ENCODE data around the gene GRM7. TPM values are rescaled to one million over a fixed set of nuclear protein-coding genes. Genes with fewer than 3 reads are reported as not detected.

GRM7 gene
- total and polyA plus RNA-seq, 2 donors (not counting 1 experiment from before 2014, with no cell fraction given): not detected

GRCh38 chr3:7322957-7323669 is 462.2 kb downstream of the GRM7 start:
- H3K27me3 ChIP-seq (replicated peaks in 1 of 4; ENCODE audit: control extremely low read depth in 1 of 4, control insufficient read depth in 3 of 4, insufficient read depth in 4 of 4, low read length in 3 of 4): no peaks in the 10 kb centered on the region
- TF ChIP-seq, protein P1, sequence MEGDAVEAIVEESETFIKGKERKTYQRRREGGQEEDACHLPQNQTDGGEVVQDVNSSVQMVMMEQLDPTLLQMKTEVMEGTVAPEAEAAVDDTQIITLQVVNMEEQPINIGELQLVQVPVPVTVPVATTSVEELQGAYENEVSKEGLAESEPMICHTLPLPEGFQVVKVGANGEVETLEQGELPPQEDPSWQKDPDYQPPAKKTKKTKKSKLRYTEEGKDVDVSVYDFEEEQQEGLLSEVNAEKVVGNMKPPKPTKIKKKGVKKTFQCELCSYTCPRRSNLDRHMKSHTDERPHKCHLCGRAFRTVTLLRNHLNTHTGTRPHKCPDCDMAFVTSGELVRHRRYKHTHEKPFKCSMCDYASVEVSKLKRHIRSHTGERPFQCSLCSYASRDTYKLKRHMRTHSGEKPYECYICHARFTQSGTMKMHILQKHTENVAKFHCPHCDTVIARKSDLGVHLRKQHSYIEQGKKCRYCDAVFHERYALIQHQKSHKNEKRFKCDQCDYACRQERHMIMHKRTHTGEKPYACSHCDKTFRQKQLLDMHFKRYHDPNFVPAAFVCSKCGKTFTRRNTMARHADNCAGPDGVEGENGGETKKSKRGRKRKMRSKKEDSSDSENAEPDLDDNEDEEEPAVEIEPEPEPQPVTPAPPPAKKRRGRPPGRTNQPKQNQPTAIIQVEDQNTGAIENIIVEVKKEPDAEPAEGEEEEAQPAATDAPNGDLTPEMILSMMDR (IDR thresholded peaks at IDR 0.05): no peak
- no peak for TF ChIP-seq EZH2 (IDR thresholded peaks at IDR 0.05; ENCODE audit: borderline replicate concordance, insufficient read depth, low read depth, low read length, poor library complexity, severe bottlenecking)
- CTCF ChIA-PET: no interaction called here

DNA sequence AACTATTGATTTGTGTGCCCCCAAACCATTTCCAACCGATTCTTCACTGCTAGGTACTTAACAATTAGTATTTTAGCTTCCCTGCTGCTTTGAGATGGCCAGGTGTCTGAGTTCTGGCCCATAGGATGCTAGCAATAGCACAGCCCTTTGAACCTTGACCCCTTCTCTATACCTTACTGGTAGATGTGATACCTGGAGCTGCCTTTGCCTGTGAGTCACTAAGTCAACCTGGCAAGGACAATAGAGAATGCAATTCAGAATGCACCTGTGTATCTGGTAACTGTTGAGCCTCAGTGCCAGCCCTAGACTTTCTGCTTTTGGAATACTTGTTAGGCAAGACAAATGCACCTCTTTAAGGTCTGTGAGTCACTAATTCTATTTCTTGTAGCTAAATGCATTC is 467.4 kb downstream of the GRM7 start:
- H3K27ac ChIP-seq (ENCODE audit: low read length in 2 of 2): no peak overlapping the region
- peaks cover 0 to 6% (median 0%) of the 10 kb centered on the region in 3 donors for H3K9me3 ChIP-seq (ENCODE audit: control extremely low read depth in 1 of 3, control insufficient read depth in 2 of 3, insufficient read depth in 1 of 3, low read length in 2 of 3)
- ChIA-PET POLR2A (no interaction called here), CTCF (no interaction called here)
- H3K27ac Mint-ChIP-seq: no peak overlapping the region
- ATAC-seq (ENCODE audit: low read depth): no peak
- H3K9ac ChIP-seq (ENCODE audit: low read length): no peak overlapping the region
- TF ChIP-seq EZH2 (IDR thresholded peaks at IDR 0.05; ENCODE audit: borderline replicate concordance, insufficient read depth, low read depth, low read length, poor library complexity, severe bottlenecking): no peak
- TF ChIP-seq, protein P1 (IDR thresholded peaks at IDR 0.05): no peak
- no peaks in the 10 kb centered on the region for H3K36me3 ChIP-seq (replicated peaks in 1 of 2; ENCODE audit: control extremely low read depth in 1 of 2, control insufficient read depth in 1 of 2, extremely low read depth in 1 of 2, insufficient read depth in 2 of 2, low read length in 1 of 2)
- intact Hi-C loops (cut with micrococcal nuclease): no loop called here
- no peaks in the 10 kb centered on the region for H4K20me1 ChIP-seq (ENCODE audit: control insufficient read depth, insufficient read depth, low read length, poor library complexity, severe bottlenecking)
- H3K4me1 Mint-ChIP-seq: no peaks in the 10 kb centered on the region
- H3K4me1 ChIP-seq (ENCODE audit: control insufficient read depth in 2 of 2, insufficient read depth in 2 of 2, low read length in 2 of 2): no peaks in the 10 kb centered on the region
- no peaks in the 10 kb centered on the region for H3K27me3 Mint-ChIP-seq
- no peaks in the 10 kb centered on the region for H3K79me2 ChIP-seq (ENCODE audit: control insufficient read depth, insufficient read depth, low read length)
- DNase-seq: no peak
- no peak overlapping the region for H3K4me3 ChIP-seq (ENCODE audit: control extremely low read depth in 1 of 5, extremely low read depth in 1 of 5, insufficient read depth in 1 of 5, low read depth in 2 of 5, low read length in 4 of 5)
- no peak overlapping the region for H2AFZ ChIP-seq (ENCODE audit: insufficient read depth, low read depth, low read length, poor library complexity, severe bottlenecking)
- no peak overlapping the region for H3K4me3 Mint-ChIP-seq
- no peak overlapping the region for H3K4me2 ChIP-seq (replicated peaks; ENCODE audit: low read depth, low read length, poor library complexity, severe bottlenecking)
- no CpG with 5 or more reads among the region's 1 CpG for WGBS (ENCODE audit: insufficient coverage)
- H3K27me3 ChIP-seq (replicated peaks in 1 of 4; ENCODE audit: control extremely low read depth in 1 of 4, control insufficient read depth in 3 of 4, insufficient read depth in 4 of 4, low read length in 3 of 4): no peaks in the 10 kb centered on the region
- H3K9me3 Mint-ChIP-seq (ENCODE audit: insufficient read depth): peaks cover 2% of the 10 kb centered on the region

More at GRCh38 chr3:7322957-7323669, 462.2 kb downstream of the GRM7 start:
- Histone ChIP-seq H4K20me1 (ENCODE audit: control insufficient read depth, insufficient read depth, low read length, poor library complexity, severe bottlenecking) (no peaks in the 10 kb centered on the region), H3K27ac (ENCODE audit: low read length in 2 of 2) (no peak overlapping the region), H3K79me2 (ENCODE audit: control insufficient read depth, insufficient read depth, low read length) (no peaks in the 10 kb centered on the region), H3K4me2 (replicated peaks; ENCODE audit: low read depth, low read length, poor library complexity, severe bottlenecking) (no peak overlapping the region), H3K36me3 (replicated peaks in 1 of 2; ENCODE audit: control extremely low read depth in 1 of 2, control insufficient read depth in 1 of 2, extremely low read depth in 1 of 2, insufficient read depth in 2 of 2, low read length in 1 of 2) (no peaks in the 10 kb centered on the region), H3K4me1 (ENCODE audit: control insufficient read depth in 2 of 2, insufficient read depth in 2 of 2, low read length in 2 of 2) (no peaks in the 10 kb centered on the region), H2AFZ (ENCODE audit: insufficient read depth, low read depth, low read length, poor library complexity, severe bottlenecking) (no peak overlapping the region), H3K9me3 (ENCODE audit: control extremely low read depth in 1 of 3, control insufficient read depth in 2 of 3, insufficient read depth in 1 of 3, low read length in 2 of 3) (peaks cover 0 to 3% (median 0%) of the 10 kb centered on the region in 3 donors), H3K9ac (ENCODE audit: low read length) (no peak overlapping the region), H3K4me3 (ENCODE audit: control extremely low read depth in 1 of 5, extremely low read depth in 1 of 5, insufficient read depth in 1 of 5, low read depth in 2 of 5, low read length in 4 of 5) (no peak overlapping the region)
- POLR2A ChIA-PET: no interaction called here
- H3K4me1 Mint-ChIP-seq: no peaks in the 10 kb centered on the region
- no peak for DNase-seq
- intact Hi-C loops (cut with micrococcal nuclease): no loop called here
- no peaks in the 10 kb centered on the region for H3K27me3 Mint-ChIP-seq
- H3K27ac Mint-ChIP-seq: no peak overlapping the region
- WGBS (ENCODE audit: insufficient coverage): 88% methylated on average over 2 of the region's 3 CpGs
- no peak for ATAC-seq (ENCODE audit: low read depth)
- H3K9me3 Mint-ChIP-seq (ENCODE audit: insufficient read depth): peaks cover 2% of the 10 kb centered on the region
- no peak overlapping the region for H3K4me3 Mint-ChIP-seq
